Cortex of kidney (tissue), 1 donor: ENCODE data around the gene KAT7.
"Not testable (repeated sequence)": the region's sequence is repeated elsewhere in the genome, so short reads cannot be mapped to it uniquely, and the experiment has no call there.

Experiments
- DNase-seq: peaks from one replicate; lab custom pipeline; 2025; lab: John Stamatoyannopoulos, UW

The KAT7 gene

DNA sequence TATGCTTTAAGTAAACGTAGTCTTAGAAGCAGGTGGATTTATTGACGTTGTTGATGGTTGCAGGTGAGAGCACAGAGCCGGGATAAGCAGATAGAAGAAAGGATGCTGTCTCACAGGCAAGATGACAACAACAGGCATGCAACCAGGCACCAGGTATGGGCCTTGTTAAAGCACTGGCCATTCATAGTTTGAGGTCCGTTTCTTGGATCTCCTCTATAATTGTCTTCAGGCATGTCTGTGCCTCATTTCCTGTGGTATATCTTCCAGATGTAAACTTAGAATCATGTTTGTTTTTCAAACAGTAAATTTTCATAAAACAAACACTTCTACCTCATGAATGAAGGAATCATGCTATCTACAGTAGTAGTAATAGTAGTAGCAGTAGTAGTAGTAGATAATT is 20.6 kb downstream of the KAT7 start:
- DNase-seq, result no peak

DNA sequence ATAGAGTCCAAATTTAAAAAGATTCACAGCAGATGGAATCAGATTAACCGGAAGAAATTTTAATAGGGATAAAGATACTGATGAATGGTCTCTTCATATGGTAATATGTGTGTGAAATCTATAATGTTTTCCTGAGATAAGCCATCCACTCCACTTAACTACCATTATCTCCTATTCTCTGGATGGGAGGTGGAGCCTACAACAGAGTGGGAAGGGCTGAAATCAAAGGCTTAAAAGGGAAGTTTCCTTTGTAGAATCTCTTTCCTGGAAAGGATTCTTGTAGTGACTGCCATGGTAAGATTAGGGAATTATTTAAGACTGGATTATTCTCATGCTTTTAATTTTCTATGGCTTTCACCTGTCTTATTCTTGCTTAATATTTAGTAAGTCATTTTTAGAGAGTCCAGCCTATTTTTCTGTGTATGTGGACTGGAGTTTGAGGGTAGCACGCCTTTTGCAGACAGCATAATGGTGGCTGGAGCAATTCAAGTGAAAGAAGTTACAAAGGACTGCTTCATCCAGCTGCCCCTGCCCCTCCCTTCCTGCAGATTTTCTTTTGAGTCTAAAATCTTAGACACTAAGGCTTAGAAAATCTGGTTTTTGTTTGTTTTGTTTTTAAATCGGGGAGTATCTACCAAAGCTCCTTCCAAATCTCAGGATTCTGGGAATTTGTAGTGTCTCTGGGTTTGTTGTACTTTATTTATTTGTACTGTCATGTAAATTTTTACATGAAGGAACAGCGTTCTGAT is 26.5 kb downstream of the KAT7 start:
- no peak for DNase-seq

- no peak for DNase-seq
These were observed 27.3 kb downstream of the KAT7 start for GRCh38 chr17:49815761-49816281.

GRCh38 chr17:49817993-49818392 is 29.5 kb downstream of the KAT7 start:
- no peak for DNase-seq

DNA sequence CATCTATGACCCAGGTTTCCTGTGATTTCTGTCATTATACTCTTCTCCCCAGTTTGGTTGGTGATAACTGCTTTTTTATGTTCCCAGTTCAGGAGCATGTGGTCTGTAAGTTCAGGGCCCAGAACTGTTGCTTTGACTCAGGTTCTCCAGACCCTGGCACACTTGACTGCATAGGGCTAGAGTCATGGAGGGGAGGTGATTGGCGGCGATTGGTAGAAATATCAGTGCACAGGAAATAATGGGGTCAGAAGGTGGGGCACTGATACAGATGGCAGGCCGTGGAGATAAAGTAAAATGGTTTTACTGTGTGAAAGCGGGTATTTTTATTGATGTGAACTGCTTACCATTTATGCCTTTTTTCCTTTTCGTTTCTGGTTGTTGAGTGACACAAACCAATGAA is 30.7 kb downstream of the KAT7 start:
- no peak for DNase-seq

GRCh38 chr17:49819651-49820050 is 31.2 kb downstream of the KAT7 start:
- no peak for DNase-seq

DNA sequence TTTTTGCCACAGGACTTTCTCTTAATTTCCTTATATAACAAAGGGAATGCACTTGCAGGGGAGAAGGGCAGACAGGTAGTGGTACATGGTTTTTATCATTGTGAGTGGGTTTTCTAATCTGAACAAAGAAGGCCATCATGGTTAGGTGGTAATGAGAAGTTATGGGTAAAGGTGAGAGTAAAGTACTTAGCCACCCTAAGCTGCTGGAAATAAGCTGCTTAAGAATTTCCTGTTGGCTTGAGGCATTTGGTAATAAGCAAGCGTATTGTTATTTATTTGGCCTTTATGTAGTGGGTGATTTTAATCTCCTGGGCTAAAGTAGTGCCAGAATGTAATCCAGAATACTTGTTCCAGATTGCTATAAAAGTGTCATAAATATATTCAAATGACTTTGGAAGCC is 32.3 kb downstream of the KAT7 start:
- no peak for DNase-seq

- DNase-seq, result no peak
These were observed 33.0 kb downstream of the KAT7 start for GRCh38 chr17:49821466-49821865.

- DNase-seq, result no peak
These were observed 33.4 kb downstream of the KAT7 start for GRCh38 chr17:49821916-49822315.

GRCh38 chr17:49822829-49823228 is 34.3 kb downstream of the KAT7 start:
- no peak for DNase-seq

DNA sequence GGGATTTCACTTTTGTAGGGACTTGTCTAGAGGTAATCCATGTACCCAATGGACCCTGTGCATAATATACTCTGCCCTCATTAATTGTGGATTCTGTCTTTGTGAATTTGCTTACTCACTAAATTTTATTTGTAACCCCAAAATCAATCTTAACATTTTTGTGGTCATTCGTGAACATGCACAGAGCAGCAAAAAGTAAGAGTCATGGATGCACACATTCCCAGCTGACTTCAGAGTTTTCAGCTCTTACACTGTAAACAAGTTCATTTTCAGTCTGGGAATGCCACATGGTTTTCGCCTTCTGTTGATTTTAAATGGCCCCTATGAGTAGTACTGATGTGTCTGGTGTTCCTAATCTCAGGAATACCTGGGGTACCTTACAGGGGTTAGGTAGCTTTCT is 35.1 kb downstream of the KAT7 start:
- no peak for DNase-seq

DNA sequence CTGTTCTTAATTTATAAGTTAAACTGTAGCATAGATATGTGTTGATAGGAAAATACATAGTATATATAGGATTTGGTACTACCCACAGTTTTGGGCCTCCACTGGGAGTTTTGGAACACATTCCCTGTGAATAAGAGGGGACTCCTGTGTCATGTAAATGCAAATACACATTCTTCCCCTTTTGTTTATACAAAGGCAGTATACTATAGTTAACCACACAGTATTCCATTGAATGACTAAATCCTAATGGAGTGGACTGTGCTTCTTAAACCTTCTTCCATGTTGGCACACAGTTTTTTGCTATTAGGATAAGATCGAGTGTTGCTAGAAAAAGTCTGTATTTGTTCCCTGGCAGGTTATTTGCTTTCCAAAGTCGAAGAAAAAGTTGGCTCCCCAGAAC is 37.2 kb downstream of the KAT7 start:
- no peak for DNase-seq

DNA sequence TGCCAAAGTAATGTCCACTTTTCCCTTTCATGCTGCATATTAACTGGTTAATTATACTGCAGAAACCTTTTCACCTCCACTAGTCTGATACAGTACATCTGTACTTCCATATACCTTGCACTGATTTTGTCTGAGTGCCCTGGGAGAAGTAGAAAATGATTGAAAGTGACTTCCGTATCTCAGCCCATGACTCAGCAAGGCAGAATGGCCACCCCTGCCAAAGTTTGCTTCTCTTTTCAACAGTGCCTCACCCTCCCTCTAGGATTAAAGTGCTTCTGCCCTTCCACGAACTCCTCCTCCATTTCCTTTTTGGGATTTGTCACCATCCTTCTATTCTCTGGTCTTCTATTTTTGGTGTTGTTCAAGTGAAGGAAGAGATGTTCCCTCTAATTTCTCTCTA is 39.8 kb downstream of the KAT7 start:
- not testable (repeated sequence) for DNase-seq

- DNase-seq, result no peak
These were observed 40.5 kb downstream of the KAT7 start for GRCh38 chr17:49829026-49829425.

DNA sequence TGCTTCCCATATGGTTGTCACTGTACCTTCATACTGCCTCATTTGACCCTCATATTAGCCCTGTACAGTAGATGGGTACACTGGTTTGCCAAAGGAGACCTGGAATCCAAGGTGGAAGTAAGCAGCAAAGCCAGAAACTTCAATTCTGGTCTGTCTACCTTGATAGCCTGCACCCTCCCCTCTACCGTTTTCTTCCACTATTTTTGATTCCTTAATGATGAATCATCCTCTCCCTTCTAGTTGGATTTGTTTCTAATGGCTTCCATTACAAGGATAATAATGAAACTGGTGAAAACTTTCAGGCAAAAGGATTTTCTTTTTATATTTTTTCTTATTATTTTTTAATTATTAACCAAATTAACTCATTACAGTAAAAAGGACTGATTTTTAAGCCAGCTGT is 42.1 kb downstream of the KAT7 start:
- DNase-seq, result no peak

GRCh38 chr17:49832840-49833599 is 44.5 kb downstream of the KAT7 start:
- no peak for DNase-seq

GRCh38 chr17:49834118-49834743 is 45.8 kb downstream of the KAT7 start:
- DNase-seq, result no peak

- no peak for DNase-seq
These were observed 47.0 kb downstream of the KAT7 start for GRCh38 chr17:49835472-49835871.

GRCh38 chr17:49836111-49837030 is 47.9 kb downstream of the KAT7 start:
- DNase-seq, result no peak

GRCh38 chr17:49839455-49839854 is 51.0 kb downstream of the KAT7 start:
- no peak for DNase-seq

DNA sequence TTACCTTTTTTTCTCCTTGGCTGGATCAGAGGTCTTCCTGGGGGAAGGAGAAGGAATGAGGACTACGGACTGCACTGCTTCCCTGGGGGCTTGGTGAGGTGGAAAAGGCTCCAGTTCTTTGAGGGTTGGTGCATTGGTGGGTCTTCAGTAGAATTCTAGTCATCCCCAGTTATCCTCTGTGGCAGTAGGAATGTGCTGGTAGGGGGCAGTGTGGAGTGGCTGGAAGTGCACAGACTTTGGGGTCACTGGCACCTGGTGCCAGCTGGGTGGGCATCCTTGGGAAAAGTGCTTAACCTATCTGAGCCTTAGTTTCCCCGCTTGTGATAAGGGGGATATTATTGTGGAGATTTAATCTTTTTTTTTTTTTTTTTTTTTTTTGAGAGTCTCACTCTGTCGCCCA is 53.1 kb downstream of the KAT7 start:
- DNase-seq, result no peak

GRCh38 chr17:49842371-49842770 is 53.9 kb downstream of the KAT7 start:
- no peak for DNase-seq
